WTC11 (cell line): ENCODE data around the gene CDH13. TPM values are rescaled to one million over a fixed set of nuclear protein-coding genes. Genes with fewer than 3 reads are reported as not detected.

Source experiments
- ATAC-seq: fragments of 200-7000 bp; cut with Tn5 transposase; 2 replicates; pipeline ENCODE4 v1.10.0; 2021; ENCODE audit warnings: mild to moderate bottlenecking, moderate library complexity
- CTCF ChIA-PET: fragments of 300-600 bp; sonication (Branson Sonifier 250); formaldehyde crosslinking; loops from one replicate; lab custom pipeline; 2021; ENCODE audit warnings: antibody characterized with exemption; lab: Charles Lee
- POLR2A ChIA-PET: fragments of 350-600 bp; sonication (Branson Sonifier 250); formaldehyde crosslinking; loops from one replicate; lab custom pipeline; 2021; ENCODE audit warnings: antibody characterized with exemption; lab: Charles Lee
- DNase-seq: peaks from one replicate; pipeline ENCODE4 v3.0.0; 2021; ENCODE audit warnings: low spot score
- H3K27ac Mint-ChIP-seq: 2 replicates; pipeline ENCODE4 v1.8.0; 2021; ENCODE audit warnings: mixed read lengths
- H3K27me3 Mint-ChIP-seq: 2 replicates; pipeline ENCODE4 v1.8.0; 2021; ENCODE audit warnings: low read depth, mild to moderate bottlenecking, moderate library complexity, mixed read lengths
- H3K36me3 Mint-ChIP-seq: 2 replicates; pipeline ENCODE4 v1.8.0; 2021; ENCODE audit warnings: mixed read lengths
- H3K4me1 Mint-ChIP-seq: 2 replicates; pipeline ENCODE4 v1.8.0; 2022; ENCODE audit warnings: mixed read lengths
- H3K4me3 Mint-ChIP-seq: 2 replicates; pipeline ENCODE4 v1.8.0; 2021; ENCODE audit warnings: mild to moderate bottlenecking, moderate library complexity, mixed read lengths
- H3K9me3 Mint-ChIP-seq: 2 replicates; pipeline ENCODE4 v1.8.0; 2021; ENCODE audit warnings: mixed read lengths
- ESRRA ChIP-seq: sonication (generic); formaldehyde crosslinking; IDR thresholded peaks from 2 replicates; pipeline ENCODE4 v1.8.1; 2022; ENCODE audit warnings: mild to moderate bottlenecking, missing genetic modification reagents, borderline replicate concordance
- FOXK1 ChIP-seq: sonication (generic); formaldehyde crosslinking; IDR thresholded peaks from 2 replicates; pipeline ENCODE4 v1.8.0; 2022; ENCODE audit warnings: mild to moderate bottlenecking, moderate library complexity, missing genetic modification reagents
- GABPB1 ChIP-seq: sonication (generic); formaldehyde crosslinking; IDR thresholded peaks from 2 replicates; pipeline ENCODE4 v1.8.1; 2023; ENCODE audit warnings: mild to moderate bottlenecking, missing genetic modification reagents
- GTF2I ChIP-seq: fragments of 250-450 bp; sonication (Bioruptor Pico); conservative IDR thresholded peaks from 2 replicates; pipeline ENCODE4 v1.4.0; 2021; ENCODE audit warnings: mild to moderate bottlenecking
- HMGA2 ChIP-seq: fragments of 250-450 bp; sonication (Bioruptor Pico); IDR thresholded peaks from 2 replicates; pipeline ENCODE4 v1.4.0; 2021; ENCODE audit warnings: mild to moderate bottlenecking, moderate library complexity
- IRF2 ChIP-seq: sonication (generic); formaldehyde crosslinking; IDR thresholded peaks from 2 replicates; pipeline ENCODE4 v1.8.0; 2022; ENCODE audit warnings: low read depth, missing genetic modification reagents, borderline replicate concordance
- JUN ChIP-seq: sonication (generic); formaldehyde crosslinking; IDR thresholded peaks from 2 replicates; pipeline ENCODE4 v1.8.0; 2023; ENCODE audit warnings: mild to moderate bottlenecking, missing genetic modification reagents
- KAT7 ChIP-seq: sonication (generic); formaldehyde crosslinking; IDR thresholded peaks from 2 replicates; pipeline ENCODE4 v1.8.1; 2023; ENCODE audit warnings: missing genetic modification reagents, mild to moderate bottlenecking, borderline replicate concordance
- PRRX2 ChIP-seq: fragments of 250-450 bp; sonication (Bioruptor Pico); IDR thresholded peaks from 2 replicates; pipeline ENCODE4 v1.8.0; 2021; ENCODE audit warnings: mild to moderate bottlenecking
- RELA ChIP-seq: sonication (generic); formaldehyde crosslinking; IDR thresholded peaks from 2 replicates; pipeline ENCODE4 v1.8.1; 2022; ENCODE audit warnings: missing genetic modification reagents, mild to moderate bottlenecking, borderline replicate concordance
- SP1 ChIP-seq: sonication (generic); formaldehyde crosslinking; conservative IDR thresholded peaks from 2 replicates; pipeline ENCODE4 v1.8.1; 2022; ENCODE audit warnings: missing genetic modification reagents
- ZBTB21 ChIP-seq: sonication (generic); formaldehyde crosslinking; IDR thresholded peaks from 2 replicates; pipeline ENCODE4 v1.8.1; 2023; ENCODE audit warnings: mild to moderate bottlenecking, missing genetic modification reagents, borderline replicate concordance
- ZNF219 ChIP-seq: sonication (generic); formaldehyde crosslinking; IDR thresholded peaks from 2 replicates; pipeline ENCODE4 v1.8.0; 2023; ENCODE audit warnings: missing genetic modification reagents, mild to moderate bottlenecking, borderline replicate concordance
- ZNF416 ChIP-seq: fragments of 250-450 bp; sonication (Bioruptor Pico); IDR thresholded peaks from 2 replicates; pipeline ENCODE4 v1.9.0; 2021; ENCODE audit warnings: mild to moderate bottlenecking, inconsistent platforms
- total RNA-seq: library from RNA; stranded (reverse); gene quantifications from 3 replicates; pipeline ENCODE4 v1.2.3, GENCODE V29; 2021
- TF ChIP-seq, protein P1 (sequence below): fragments of 250-450 bp; sonication (Bioruptor Pico); IDR thresholded peaks from 2 replicates; pipeline ENCODE4 v1.9.0; 2021; ENCODE audit warnings: mild to moderate bottlenecking
- TF ChIP-seq, protein P2 (sequence below): fragments of 200-600 bp; IDR thresholded peaks from 2 replicates; pipeline ENCODE4 v1.8.0; 2022; ENCODE audit warnings: antibody characterized with exemption
- TF ChIP-seq, protein P3 (sequence below): sonication (generic); formaldehyde crosslinking; IDR thresholded peaks from 2 replicates; pipeline ENCODE4 v1.8.0; 2022; ENCODE audit warnings: mild to moderate bottlenecking, missing genetic modification reagents
- TF ChIP-seq, protein P4 (sequence below): sonication (generic); formaldehyde crosslinking; IDR thresholded peaks from 2 replicates; pipeline ENCODE4 v1.8.0; 2022; ENCODE audit warnings: missing genetic modification reagents

CDH13 gene
- total RNA-seq, 1 experiment from 2014 or later, result 0.81 TPM

DNA sequence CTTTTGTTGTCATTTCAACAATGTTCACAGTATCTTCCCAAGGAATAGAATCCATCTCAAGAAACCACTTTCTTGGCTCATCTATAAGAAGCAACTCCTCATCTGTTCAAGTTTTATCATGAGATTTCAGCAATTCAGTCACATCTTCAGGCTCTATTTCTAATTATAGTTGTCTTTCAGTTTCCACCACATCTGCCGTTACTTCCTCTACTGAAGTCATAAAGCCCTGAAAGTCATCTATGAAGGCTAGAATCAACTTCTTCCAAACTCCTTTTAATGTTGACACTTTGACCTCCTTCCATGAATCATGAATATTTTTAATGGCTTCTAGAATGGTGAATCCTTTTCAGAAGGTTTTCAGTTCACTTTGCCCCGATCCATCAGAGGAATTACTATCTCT, 102.1 kb downstream of the CDH13 start (continued):
- TF ChIP-seq IRF2, result no peak
- no peak for TF ChIP-seq ZNF219
- TF ChIP-seq ZNF416 (CRISPR knock-in tag), result no peak
- TF ChIP-seq KAT7 (CRISPR knock-in tag), result no peak
- TF ChIP-seq, protein P1, sequence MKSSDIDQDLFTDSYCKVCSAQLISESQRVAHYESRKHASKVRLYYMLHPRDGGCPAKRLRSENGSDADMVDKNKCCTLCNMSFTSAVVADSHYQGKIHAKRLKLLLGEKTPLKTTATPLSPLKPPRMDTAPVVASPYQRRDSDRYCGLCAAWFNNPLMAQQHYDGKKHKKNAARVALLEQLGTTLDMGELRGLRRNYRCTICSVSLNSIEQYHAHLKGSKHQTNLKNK (CRISPR knock-in tag), result no peak
- TF ChIP-seq RELA (CRISPR knock-in tag), result no peak
- no peak for TF ChIP-seq JUN
- TF ChIP-seq FOXK1 (CRISPR knock-in tag), result no peak
- no peak for TF ChIP-seq GTF2I
- no peak for TF ChIP-seq ESRRA (CRISPR knock-in tag)
- no peak for TF ChIP-seq SP1 (CRISPR knock-in tag)
- TF ChIP-seq GABPB1 (CRISPR knock-in tag), result no peak

DNA sequence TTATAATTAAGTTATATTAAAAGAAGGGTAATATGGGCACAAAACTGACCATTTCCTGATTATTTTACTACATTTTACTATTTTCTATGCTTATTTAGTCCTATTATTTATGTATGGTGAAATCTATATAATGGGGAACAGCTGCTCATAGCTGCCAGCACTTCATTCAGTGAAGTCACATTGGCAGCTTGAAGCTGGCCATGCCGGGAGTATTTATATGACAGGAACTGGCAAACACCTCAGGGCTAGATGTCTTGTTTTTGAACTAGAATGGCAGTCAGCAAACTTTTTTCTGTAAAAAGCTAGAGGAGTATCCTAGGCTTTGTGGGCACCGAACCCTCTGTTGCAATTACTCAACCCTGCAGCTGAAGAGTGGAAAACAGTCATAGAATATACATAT, 104.1 kb downstream of the CDH13 start:
- no peak for ATAC-seq
- ChIA-PET POLR2A (no interaction called here), CTCF (no interaction called here)
- peaks cover 18% of the 10 kb centered on the region for H3K9me3 Mint-ChIP-seq
- no peaks in the 10 kb centered on the region for H3K27me3 Mint-ChIP-seq
- TF ChIP-seq, protein P2, sequence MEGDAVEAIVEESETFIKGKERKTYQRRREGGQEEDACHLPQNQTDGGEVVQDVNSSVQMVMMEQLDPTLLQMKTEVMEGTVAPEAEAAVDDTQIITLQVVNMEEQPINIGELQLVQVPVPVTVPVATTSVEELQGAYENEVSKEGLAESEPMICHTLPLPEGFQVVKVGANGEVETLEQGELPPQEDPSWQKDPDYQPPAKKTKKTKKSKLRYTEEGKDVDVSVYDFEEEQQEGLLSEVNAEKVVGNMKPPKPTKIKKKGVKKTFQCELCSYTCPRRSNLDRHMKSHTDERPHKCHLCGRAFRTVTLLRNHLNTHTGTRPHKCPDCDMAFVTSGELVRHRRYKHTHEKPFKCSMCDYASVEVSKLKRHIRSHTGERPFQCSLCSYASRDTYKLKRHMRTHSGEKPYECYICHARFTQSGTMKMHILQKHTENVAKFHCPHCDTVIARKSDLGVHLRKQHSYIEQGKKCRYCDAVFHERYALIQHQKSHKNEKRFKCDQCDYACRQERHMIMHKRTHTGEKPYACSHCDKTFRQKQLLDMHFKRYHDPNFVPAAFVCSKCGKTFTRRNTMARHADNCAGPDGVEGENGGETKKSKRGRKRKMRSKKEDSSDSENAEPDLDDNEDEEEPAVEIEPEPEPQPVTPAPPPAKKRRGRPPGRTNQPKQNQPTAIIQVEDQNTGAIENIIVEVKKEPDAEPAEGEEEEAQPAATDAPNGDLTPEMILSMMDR, result no peak
- TF ChIP-seq HMGA2 (CRISPR knock-in tag), result 0 out of 2 replicates have a peak, but pooled peaks have one; percentile 7
- TF ChIP-seq KAT7 (CRISPR knock-in tag), result no peak
- no peak for TF ChIP-seq ZBTB21
- no peak for TF ChIP-seq PRRX2 (CRISPR knock-in tag)
- no peak for DNase-seq
- no peaks in the 10 kb centered on the region for H3K36me3 Mint-ChIP-seq
- H3K27ac Mint-ChIP-seq, result no peak overlapping the region
- H3K4me1 Mint-ChIP-seq, result no peaks in the 10 kb centered on the region
- H3K4me3 Mint-ChIP-seq, result no peak overlapping the region

DNA sequence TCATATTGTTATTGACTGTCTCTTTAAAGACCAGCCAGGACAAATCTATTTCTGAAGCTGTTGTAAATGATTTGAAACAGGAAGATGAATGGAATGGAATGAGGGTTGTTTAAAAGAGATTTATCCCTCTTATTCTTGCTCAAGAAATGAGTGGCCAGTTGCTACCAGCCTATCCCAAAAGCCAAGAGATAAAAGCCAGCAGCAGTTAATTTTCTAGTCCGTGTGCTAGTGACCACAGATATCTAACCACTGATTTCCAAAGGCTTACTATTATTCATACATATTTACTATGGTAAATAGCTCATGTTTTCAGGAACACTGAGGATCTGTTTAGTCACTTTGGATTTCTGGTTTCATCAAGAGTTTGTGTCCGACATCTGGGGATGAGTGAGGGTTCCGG, 105.7 kb downstream of the CDH13 start:
- Mint-ChIP-seq H3K36me3 (no peaks in the 10 kb centered on the region), H3K4me1 (no peaks in the 10 kb centered on the region)
- DNase-seq, result no peak
- CTCF ChIA-PET, result no interaction called here
- ATAC-seq, result no peak
- TF ChIP-seq, protein P3, sequence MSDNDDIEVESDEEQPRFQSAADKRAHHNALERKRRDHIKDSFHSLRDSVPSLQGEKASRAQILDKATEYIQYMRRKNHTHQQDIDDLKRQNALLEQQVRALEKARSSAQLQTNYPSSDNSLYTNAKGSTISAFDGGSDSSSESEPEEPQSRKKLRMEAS (CRISPR knock-in tag), result no peak
- TF ChIP-seq, protein P4, sequence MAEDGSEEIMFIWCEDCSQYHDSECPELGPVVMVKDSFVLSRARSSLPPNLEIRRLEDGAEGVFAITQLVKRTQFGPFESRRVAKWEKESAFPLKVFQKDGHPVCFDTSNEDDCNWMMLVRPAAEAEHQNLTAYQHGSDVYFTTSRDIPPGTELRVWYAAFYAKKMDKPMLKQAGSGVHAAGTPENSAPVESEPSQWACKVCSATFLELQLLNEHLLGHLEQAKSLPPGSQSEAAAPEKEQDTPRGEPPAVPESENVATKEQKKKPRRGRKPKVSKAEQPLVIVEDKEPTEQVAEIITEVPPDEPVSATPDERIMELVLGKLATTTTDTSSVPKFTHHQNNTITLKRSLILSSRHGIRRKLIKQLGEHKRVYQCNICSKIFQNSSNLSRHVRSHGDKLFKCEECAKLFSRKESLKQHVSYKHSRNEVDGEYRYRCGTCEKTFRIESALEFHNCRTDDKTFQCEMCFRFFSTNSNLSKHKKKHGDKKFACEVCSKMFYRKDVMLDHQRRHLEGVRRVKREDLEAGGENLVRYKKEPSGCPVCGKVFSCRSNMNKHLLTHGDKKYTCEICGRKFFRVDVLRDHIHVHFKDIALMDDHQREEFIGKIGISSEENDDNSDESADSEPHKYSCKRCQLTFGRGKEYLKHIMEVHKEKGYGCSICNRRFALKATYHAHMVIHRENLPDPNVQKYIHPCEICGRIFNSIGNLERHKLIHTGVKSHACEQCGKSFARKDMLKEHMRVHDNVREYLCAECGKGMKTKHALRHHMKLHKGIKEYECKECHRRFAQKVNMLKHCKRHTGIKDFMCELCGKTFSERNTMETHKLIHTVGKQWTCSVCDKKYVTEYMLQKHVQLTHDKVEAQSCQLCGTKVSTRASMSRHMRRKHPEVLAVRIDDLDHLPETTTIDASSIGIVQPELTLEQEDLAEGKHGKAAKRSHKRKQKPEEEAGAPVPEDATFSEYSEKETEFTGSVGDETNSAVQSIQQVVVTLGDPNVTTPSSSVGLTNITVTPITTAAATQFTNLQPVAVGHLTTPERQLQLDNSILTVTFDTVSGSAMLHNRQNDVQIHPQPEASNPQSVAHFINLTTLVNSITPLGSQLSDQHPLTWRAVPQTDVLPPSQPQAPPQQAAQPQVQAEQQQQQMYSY (CRISPR knock-in tag), result no peak
- TF ChIP-seq, all 79 proteins: peak for 0
- H3K27ac Mint-ChIP-seq, result no peak overlapping the region
- peaks cover 18% of the 10 kb centered on the region for H3K9me3 Mint-ChIP-seq
- H3K4me3 Mint-ChIP-seq, result no peak overlapping the region
- H3K27me3 Mint-ChIP-seq, result no peaks in the 10 kb centered on the region
- POLR2A ChIA-PET, result no interaction called here
